Choroid plexus epithelial cell (primary cell): Measurements from ENCODE around the gene GPC2.
"Not testable (repeated sequence)": the region's sequence is repeated elsewhere in the genome, so short reads cannot be mapped to it uniquely, and the experiment has no call there.

Experiments used
- DNase-seq: peaks from one replicate; pipeline ENCODE4 v3.0.0-alpha.2; 2010; ENCODE audit warnings: low read depth
- H3K4me3 ChIP-seq: 2 replicates; pipeline ENCODE4 v1.5.1; 2011; ENCODE audit warnings: low read depth, mild to moderate bottlenecking, control low read depth, low read length, moderate library complexity
- TF ChIP-seq, protein P1 (sequence below): conservative IDR thresholded peaks from 2 replicates; pipeline ENCODE4 v1.5.1; 2011; ENCODE audit warnings: low read depth, mild to moderate bottlenecking, control low read depth, inconsistent platforms, low read length, moderate library complexity

Gene GPC2, protein sequence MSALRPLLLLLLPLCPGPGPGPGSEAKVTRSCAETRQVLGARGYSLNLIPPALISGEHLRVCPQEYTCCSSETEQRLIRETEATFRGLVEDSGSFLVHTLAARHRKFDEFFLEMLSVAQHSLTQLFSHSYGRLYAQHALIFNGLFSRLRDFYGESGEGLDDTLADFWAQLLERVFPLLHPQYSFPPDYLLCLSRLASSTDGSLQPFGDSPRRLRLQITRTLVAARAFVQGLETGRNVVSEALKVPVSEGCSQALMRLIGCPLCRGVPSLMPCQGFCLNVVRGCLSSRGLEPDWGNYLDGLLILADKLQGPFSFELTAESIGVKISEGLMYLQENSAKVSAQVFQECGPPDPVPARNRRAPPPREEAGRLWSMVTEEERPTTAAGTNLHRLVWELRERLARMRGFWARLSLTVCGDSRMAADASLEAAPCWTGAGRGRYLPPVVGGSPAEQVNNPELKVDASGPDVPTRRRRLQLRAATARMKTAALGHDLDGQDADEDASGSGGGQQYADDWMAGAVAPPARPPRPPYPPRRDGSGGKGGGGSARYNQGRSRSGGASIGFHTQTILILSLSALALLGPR

DNA sequence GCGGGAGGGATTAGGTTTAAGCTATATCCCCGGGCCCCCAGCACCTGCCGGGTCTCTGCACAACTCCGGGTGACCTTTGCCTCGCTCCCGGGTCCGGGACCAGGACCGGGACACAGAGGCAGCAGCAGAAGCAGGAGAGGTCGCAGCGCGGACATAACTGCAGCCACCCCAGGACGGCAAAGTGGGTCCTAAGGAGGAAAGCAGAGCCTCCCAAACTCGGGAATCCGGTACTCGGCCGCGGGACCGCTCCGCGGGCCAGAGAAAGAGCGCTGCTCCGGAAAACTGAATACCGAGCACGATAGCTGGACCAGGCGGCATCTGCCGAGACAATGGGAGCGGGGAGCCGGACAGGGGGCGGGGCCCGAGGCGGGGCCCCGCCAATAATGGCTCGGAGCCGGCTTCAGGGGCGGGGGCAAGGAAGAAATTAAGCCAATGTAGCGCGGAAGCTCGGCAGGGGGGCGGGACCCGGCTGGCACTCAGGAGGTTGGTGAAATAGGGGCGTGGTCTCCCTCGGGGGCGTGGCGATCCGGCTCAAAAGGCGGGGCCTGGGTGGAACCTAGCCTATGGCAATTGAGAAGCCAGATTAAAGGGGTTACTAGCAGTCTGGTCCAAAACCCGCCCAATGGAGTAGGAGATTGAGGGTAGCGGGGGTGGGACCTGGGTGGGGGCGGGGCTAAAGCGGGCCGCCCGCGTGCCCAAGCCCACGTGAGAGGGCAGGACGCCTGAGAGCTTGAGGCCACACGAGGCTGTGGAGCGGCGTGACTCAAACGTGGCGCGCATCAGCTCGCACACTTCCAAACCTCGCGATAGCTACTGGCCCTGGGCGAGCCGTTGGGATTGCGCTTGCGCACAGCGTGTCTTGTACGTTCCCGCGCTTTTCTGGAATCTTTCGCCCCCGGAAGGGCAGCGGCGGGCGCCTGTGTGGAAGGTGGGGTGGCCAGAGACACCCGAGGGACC lies at the start of gene GPC2, which contains the start of gene STAG3:
GPC2 (minus strand) TSS at position 337 of the 957 bp plus-strand sequence; CDS start at position 155, 182 bp downstream.
STAG3 (plus strand) TSS at position 874 of the 957 bp plus-strand sequence. CDS start 2,639 bp downstream, outside the sequence.
- H3K4me3 ChIP-seq = peak within 1 kb of the TSS; percentile 70
- TF ChIP-seq, protein P1, sequence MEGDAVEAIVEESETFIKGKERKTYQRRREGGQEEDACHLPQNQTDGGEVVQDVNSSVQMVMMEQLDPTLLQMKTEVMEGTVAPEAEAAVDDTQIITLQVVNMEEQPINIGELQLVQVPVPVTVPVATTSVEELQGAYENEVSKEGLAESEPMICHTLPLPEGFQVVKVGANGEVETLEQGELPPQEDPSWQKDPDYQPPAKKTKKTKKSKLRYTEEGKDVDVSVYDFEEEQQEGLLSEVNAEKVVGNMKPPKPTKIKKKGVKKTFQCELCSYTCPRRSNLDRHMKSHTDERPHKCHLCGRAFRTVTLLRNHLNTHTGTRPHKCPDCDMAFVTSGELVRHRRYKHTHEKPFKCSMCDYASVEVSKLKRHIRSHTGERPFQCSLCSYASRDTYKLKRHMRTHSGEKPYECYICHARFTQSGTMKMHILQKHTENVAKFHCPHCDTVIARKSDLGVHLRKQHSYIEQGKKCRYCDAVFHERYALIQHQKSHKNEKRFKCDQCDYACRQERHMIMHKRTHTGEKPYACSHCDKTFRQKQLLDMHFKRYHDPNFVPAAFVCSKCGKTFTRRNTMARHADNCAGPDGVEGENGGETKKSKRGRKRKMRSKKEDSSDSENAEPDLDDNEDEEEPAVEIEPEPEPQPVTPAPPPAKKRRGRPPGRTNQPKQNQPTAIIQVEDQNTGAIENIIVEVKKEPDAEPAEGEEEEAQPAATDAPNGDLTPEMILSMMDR = no peak
- peak; percentile 97 for DNase-seq

DNA sequence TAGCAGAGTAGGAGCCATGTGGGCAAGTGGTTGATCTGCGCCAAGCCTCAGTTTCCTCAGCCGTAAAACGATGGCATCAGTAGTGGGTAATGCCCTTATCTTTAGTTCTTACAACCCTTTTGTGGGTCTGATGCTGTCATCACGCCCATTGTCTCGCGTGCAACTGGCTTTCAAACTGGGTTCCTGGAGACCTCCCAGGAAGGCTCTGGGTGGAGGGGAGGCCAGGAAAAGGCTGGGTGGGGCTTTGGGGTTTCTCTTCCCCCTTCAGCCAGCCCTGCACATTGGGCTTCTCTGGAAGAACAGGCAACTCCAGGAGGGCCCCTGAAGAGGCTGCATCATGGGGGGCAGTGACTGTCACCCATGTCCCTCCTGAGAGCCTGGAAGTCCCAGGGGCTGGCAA lies 47.7 kb upstream of the GPC2 start:
- DNase-seq, H3K4me3 ChIP-seq: not testable (repeated sequence)

DNA sequence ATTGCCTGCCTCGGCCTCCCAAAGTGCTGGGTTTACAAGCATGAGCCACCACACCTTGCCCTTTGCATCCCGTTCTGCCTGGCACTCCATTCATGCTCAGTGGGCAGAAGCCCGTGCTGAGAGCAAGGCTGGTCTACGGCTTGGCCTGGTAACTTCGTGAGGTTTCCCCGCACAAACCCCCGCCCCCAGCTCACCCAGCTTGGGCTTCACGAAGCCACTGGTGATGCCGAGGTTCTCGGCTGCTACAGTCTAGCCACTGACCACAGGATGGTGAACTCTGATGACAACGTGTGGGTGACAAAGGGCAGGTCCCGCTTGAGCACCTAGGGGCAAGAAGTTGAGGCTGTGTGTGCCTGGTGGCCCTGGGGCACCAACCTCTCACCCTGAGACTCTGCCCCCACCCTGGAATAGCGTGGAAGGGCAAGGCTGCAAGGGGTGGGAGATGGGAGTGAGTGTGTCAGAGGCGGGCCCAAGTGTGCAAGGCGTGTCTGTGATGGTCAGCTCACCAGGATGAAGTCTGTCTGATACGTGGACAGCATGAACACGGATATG lies 46.3 kb upstream of the GPC2 start:
- H3K4me3 ChIP-seq, DNase-seq: not testable (repeated sequence)

DNA sequence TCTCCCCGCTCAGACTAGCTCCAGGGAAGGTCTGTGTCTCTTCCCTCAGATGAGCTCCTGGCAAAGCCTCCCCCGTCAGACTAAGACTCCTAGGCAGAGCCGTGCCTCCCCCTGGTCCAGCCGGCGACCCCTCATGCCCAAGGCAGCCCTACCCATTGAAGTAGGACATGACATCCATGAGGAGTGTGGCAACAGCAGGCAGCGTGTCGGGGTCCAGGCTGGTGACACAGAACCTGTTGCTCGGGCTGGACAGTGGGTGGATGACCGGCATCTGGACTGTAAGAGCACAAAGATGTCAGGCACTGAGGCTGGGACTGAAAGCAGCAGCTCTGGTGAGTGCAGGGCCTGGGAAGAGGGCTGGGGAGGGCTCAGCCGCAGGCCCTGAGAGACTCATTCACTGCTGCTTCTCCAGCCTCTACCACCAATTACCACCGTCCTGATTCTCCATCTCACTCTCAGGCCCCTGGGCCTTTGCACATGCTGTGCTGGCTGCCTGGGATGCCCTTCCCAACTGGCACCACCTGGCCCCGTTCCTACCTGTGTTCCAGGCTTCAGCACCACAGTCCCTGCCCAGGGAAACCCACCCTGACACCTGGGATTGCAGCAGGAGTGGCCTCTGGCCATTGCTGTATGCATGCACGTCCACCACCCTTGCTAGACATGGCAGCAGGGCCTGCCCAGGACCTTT lies 45.4 kb upstream of the GPC2 start:
- DNase-seq = no peak
- H3K4me3 ChIP-seq = no peak overlapping the region
- TF ChIP-seq, protein P1 = no peak

DNA sequence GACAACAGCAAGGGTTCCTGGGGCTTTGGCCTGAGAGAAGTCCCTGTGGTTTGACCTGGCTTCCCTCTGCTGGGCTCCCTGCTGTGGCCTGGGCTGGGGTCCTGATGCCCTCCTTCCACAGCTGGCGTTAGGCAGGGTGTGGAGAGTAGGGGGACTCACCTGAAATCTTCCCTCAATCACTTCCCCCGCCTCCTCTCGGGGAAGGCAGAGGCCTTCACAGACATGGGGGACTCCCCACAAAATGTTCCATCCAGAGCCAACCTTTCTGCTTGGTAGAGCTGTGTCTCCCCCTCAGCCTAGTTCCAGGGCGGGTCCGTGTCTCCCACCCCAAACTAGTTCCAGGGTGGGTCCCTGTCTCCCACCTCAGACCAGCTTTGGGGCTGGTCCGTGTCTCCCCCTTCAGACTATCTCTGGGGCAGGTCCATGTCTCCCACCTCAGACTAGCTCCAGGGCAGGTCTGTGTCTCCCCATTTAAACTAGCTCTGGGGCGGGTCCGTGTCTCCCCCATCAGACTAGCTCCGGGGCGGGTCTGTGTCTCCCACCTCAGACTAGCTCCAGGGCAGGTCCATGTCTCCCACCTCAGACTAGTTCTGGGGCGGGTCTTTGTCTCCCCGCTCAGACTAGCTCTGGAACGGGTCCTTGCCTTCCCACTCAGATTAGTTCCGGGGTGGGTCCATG lies 44.7 kb upstream of the GPC2 start:
- DNase-seq = no peak
- H3K4me3 ChIP-seq = no peak overlapping the region
- TF ChIP-seq, protein P1 = no peak

DNA sequence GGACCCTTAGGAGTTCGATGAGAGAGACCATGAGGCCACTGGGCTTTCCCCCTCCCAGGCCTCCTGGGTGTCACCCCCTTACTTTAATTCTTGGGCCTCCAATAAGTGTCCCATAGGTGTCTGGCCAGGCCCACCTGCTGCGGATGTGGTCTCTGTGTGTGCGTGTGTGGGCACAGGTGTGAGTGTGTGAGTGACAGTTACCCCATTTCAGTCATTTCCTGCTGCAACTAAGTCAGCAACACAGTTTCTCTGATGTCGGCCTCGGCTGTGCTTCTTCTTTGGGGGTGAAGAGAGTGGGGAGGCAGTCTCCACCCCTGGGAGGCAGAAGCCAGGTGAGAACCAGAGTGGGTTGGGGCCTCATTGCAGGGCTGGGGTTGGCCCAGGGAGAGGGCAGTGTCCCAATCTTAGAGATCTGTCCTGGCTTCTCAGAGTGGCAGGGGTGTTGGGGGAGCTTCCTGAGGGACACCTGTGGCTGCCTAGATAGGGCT lies 44.1 kb upstream of the GPC2 start:
- TF ChIP-seq, protein P1 = no peak
- no peak for DNase-seq
- no peak overlapping the region for H3K4me3 ChIP-seq
